SK-N-MC (cell line): ENCODE results near the gene CNTLN.
"Not testable (repeated sequence)": the region's sequence is repeated elsewhere in the genome, so short reads cannot be mapped to it uniquely, and the experiment has no call there.

Experiments
- EZH2 ChIP-seq: fragments of 200-600 bp; sonication (generic); IDR thresholded peaks from one replicate; pipeline ENCODE4 v1.6.1; 2017; ENCODE audit warnings: antibody characterized with exemption
- POLR2AphosphoS5 ChIP-seq: IDR thresholded peaks from 2 replicates; pipeline ENCODE4 v1.6.1; 2012; ENCODE audit warnings: mild to moderate bottlenecking, low read depth, low read length, borderline replicate concordance

- TF ChIP-seq POLR2AphosphoS5, EZH2: not testable (repeated sequence)
Measured at GRCh38 chr9:17445126-17445525, 310.3 kb downstream of the CNTLN start.
